HepG2 (cell line): ENCODE results near the gene TAF13. TPM values are rescaled to one million over a fixed set of nuclear protein-coding genes. Genes with fewer than 3 reads are reported as not detected.

Experiments used
- CHD2 ChIP-seq: IDR thresholded peaks from 2 replicates; pipeline ENCODE4 v1.6.1; 2011; ENCODE audit warnings: low read depth, low read length, improper control_type of control experiment
- EED ChIP-seq: sonication (generic); formaldehyde crosslinking; IDR thresholded peaks from 2 replicates; pipeline ENCODE4 v1.5.0; 2020; ENCODE audit warnings: mild to moderate bottlenecking, missing genetic modification reagents
- ETV5 ChIP-seq: IDR thresholded peaks from 2 replicates; pipeline ENCODE4 v1.6.1; 2018; ENCODE audit warnings: missing biosample characterization, missing genetic modification reagents, inconsistent platforms, borderline replicate concordance
- FOSL1 ChIP-seq: sonication (generic); formaldehyde crosslinking; IDR thresholded peaks from 2 replicates; pipeline ENCODE4 v1.9.0; 2021; ENCODE audit warnings: missing genetic modification reagents, borderline replicate concordance
- GZF1 ChIP-seq: sonication (generic); formaldehyde crosslinking; IDR thresholded peaks from 2 replicates; pipeline ENCODE4 v1.5.1; 2020; ENCODE audit warnings: mild to moderate bottlenecking, missing genetic modification reagents
- JUND ChIP-seq: sonication (generic); formaldehyde crosslinking; IDR thresholded peaks from 2 replicates; pipeline ENCODE4 v1.8.0; 2022; ENCODE audit warnings: mild to moderate bottlenecking, missing genetic modification reagents
- RFX1 ChIP-seq: fragments of 450-650 bp; IDR thresholded peaks from 2 replicates; pipeline ENCODE4 v1.6.1; 2017
- RNF2 ChIP-seq: fragments of 450-650 bp; conservative IDR thresholded peaks from 2 replicates; pipeline ENCODE4 v1.6.1; 2016; ENCODE audit warnings: low read depth
- SALL1 ChIP-seq: sonication (generic); formaldehyde crosslinking; IDR thresholded peaks from 2 replicates; pipeline ENCODE4 v1.8.0; 2022; ENCODE audit warnings: mild to moderate bottlenecking, missing genetic modification reagents
- SIN3B ChIP-seq: fragments of 150-350 bp; IDR thresholded peaks from 2 replicates; pipeline ENCODE4 v1.6.1; 2014; ENCODE audit warnings: low read length
- SNAPC2 ChIP-seq: sonication (generic); formaldehyde crosslinking; IDR thresholded peaks from 2 replicates; pipeline ENCODE4 v1.8.1; 2022; ENCODE audit warnings: mild to moderate bottlenecking, missing genetic modification reagents
- ZNF431 ChIP-seq: sonication (generic); formaldehyde crosslinking; IDR thresholded peaks from 2 replicates; pipeline ENCODE4 v1.9.0; 2022; ENCODE audit warnings: missing genetic modification reagents, low read depth, mild to moderate bottlenecking, borderline replicate concordance
- ZNF546 ChIP-seq: sonication (generic); formaldehyde crosslinking; conservative IDR thresholded peaks from 2 replicates; pipeline ENCODE4 v1.8.1; 2023; ENCODE audit warnings: mild to moderate bottlenecking, missing genetic modification reagents
- ZNF850 ChIP-seq: sonication (generic); formaldehyde crosslinking; conservative IDR thresholded peaks from 2 replicates; pipeline ENCODE4 v1.9.0; 2021; ENCODE audit warnings: mild to moderate bottlenecking, missing genetic modification reagents
- ZSCAN9 ChIP-seq: IDR thresholded peaks from 2 replicates; pipeline ENCODE4 v1.6.1; 2016; ENCODE audit warnings: borderline replicate concordance
- polyA plus RNA-seq, 8 experiments: library from polyadenylated mRNA; depleted of rRNA in 3 of 8; stranded (reverse) in 7 of 8; unstranded in 1 of 8; fragments of >200 nt; fragmentation: Illumina TruSeq in 4 of 8; extraction: Trizol in 4 of 8; gene quantifications; 2 replicates each; pipeline versions ENCODE4 v1.2.1 to v1.2.3, GENCODE V29; 2011 to 2016; ENCODE audit warnings: low read depth in 4 of 8, missing spikeins in 1 of 8, mixed read lengths in 1 of 8; ENCODE audit not compliant: insufficient read depth in 1 of 8
- total RNA-seq, 5 experiments: library from RNA; depleted of rRNA; stranded (reverse); fragments of >200 nt; fragmentation: Illumina TruSeq; extraction: Trizol; gene quantifications; 2 replicates each; pipeline ENCODE4 v1.2.3, GENCODE V29; 2016; ENCODE audit warnings: low read depth in 1 of 5
- TF ChIP-seq, protein P1 (sequence below): sonication (generic); formaldehyde crosslinking; IDR thresholded peaks from 2 replicates; pipeline ENCODE4 v1.4.0; 2020; ENCODE audit warnings: missing genetic modification reagents, mild to moderate bottlenecking, borderline replicate concordance
- TF ChIP-seq, protein P2 (sequence below): sonication (generic); formaldehyde crosslinking; IDR thresholded peaks from 2 replicates; pipeline ENCODE4 v1.8.1; 2023; ENCODE audit warnings: mild to moderate bottlenecking, inconsistent platforms, moderate library complexity, missing genetic modification reagents, borderline replicate concordance
- TF ChIP-seq, protein P3 (sequence below): sonication (generic); formaldehyde crosslinking; conservative IDR thresholded peaks from 2 replicates; pipeline ENCODE4 v1.4.0; 2020; ENCODE audit warnings: mild to moderate bottlenecking, missing genetic modification reagents, moderate library complexity
- TF ChIP-seq, protein P4 (sequence below): sonication (generic); formaldehyde crosslinking; IDR thresholded peaks from 2 replicates; pipeline ENCODE4 v1.9.0; 2022; ENCODE audit warnings: low read depth, missing genetic modification reagents

The TAF13 gene
- total and polyA plus RNA-seq, 2 of the 13 experiments (the other 11 are each of a cell fraction or from before 2014, with no cell fraction given): 11.5 to 36.3 TPM

DNA sequence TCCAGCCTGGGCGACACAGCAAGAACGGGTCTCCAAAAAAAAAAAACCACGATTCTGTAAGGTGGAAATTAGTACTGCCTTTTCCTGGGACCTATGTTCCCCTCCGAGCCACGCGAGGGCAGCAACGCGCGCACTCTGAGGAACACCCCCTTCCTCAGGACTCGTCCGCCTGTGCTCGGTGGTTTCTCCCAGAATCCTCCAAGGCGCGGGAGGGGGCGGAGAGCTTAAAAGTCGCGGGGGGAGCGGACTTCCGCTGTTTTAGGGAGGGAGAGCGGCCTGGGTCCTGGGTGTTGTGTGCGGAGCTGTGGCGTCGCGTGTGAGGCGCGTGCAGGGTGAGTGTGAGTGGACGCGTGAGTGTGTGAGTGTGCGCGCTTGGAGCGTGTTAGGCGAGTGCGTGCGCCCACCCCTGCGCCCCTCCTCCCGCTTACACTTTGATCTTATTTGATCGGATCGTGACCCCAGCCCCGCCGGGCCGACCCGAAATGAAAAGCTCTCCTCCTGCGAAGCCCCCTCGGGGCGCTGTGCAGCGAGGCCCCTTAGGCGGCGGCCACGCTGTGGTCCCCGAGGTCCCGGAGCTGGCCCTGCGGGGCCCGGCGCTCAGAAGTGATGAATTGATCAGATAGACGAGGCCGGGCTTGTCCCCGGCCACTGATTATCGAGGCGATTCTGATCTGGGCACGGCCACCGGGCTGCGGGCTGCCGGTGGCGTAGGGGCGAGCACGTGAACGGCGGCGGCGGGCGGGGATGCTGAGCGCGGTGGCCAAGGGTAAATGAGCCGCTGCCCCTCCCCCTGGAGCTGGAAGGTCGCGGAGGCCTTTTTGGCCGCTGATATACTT is 24.4 kb upstream of the TAF13 start (continued):
- peak; percentile 86 for TF ChIP-seq ZSCAN9 (CRISPR knock-in tag)
- TF ChIP-seq RFX1: no peak
- TF ChIP-seq RNF2: peak; percentile 94; the same call in 1 of the 2 replicates
- TF ChIP-seq GZF1 (CRISPR knock-in tag): no peak
- peak; percentile 94 for TF ChIP-seq ETV5 (CRISPR knock-in tag)
- peak; percentile 44; the same call in 1 of the 2 replicates for TF ChIP-seq SNAPC2
- TF ChIP-seq ZNF431 (CRISPR knock-in tag): no peak; the same call in 1 of the 2 replicates
- TF ChIP-seq SIN3B: peak; percentile 44; the same call in 1 of the 2 replicates
- TF ChIP-seq, protein P1, sequence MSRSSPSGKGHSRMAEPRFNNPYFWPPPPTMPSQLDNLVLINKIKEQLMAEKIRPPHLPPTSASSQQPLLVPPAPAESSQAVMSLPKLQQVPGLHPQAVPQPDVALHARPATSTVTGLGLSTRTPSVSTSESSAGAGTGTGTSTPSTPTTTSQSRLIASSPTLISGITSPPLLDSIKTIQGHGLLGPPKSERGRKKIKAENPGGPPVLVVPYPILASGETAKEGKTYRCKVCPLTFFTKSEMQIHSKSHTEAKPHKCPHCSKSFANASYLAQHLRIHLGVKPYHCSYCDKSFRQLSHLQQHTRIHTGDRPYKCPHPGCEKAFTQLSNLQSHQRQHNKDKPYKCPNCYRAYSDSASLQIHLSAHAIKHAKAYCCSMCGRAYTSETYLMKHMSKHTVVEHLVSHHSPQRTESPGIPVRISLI (CRISPR knock-in tag): peak; percentile 98
- TF ChIP-seq, protein P2, sequence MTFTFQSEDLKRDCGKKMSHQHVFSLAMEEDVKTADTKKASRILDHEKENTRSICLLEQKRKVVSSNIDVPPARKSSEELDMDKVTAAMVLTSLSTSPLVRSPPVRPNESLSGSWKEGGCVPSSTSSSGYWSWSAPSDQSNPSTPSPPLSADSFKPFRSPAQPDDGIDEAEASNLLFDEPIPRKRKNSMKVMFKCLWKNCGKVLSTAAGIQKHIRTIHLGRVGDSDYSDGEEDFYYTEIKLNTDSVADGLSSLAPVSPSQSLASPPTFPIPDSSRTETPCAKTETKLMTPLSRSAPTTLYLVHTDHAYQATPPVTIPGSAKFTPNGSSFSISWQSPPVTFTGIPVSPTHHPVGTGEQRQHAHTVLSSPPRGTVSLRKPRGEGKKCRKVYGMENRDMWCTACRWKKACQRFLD (CRISPR knock-in tag): no peak; the same call in 1 of the 2 replicates
- TF ChIP-seq SALL1 (CRISPR knock-in tag): peak; percentile 96
- TF ChIP-seq EED (CRISPR knock-in tag): peak; percentile 84
- no peak for TF ChIP-seq FOSL1 (CRISPR knock-in tag)
- TF ChIP-seq CHD2: peak; percentile 60
- 0 out of 2 replicates have a peak, but pooled peaks have one; percentile 16 for TF ChIP-seq JUND
- TF ChIP-seq, protein P3, sequence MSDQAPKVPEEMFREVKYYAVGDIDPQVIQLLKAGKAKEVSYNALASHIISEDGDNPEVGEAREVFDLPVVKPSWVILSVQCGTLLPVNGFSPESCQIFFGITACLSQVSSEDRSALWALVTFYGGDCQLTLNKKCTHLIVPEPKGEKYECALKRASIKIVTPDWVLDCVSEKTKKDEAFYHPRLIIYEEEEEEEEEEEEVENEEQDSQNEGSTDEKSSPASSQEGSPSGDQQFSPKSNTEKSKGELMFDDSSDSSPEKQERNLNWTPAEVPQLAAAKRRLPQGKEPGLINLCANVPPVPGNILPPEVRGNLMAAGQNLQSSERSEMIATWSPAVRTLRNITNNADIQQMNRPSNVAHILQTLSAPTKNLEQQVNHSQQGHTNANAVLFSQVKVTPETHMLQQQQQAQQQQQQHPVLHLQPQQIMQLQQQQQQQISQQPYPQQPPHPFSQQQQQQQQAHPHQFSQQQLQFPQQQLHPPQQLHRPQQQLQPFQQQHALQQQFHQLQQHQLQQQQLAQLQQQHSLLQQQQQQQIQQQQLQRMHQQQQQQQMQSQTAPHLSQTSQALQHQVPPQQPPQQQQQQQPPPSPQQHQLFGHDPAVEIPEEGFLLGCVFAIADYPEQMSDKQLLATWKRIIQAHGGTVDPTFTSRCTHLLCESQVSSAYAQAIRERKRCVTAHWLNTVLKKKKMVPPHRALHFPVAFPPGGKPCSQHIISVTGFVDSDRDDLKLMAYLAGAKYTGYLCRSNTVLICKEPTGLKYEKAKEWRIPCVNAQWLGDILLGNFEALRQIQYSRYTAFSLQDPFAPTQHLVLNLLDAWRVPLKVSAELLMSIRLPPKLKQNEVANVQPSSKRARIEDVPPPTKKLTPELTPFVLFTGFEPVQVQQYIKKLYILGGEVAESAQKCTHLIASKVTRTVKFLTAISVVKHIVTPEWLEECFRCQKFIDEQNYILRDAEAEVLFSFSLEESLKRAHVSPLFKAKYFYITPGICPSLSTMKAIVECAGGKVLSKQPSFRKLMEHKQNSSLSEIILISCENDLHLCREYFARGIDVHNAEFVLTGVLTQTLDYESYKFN (CRISPR knock-in tag): peak; percentile 73
- TF ChIP-seq ZNF546 (CRISPR knock-in tag): peak; percentile 81; the same call in 1 of the 2 replicates
- no peak for TF ChIP-seq ZNF850 (CRISPR knock-in tag)
- TF ChIP-seq, protein P4, sequence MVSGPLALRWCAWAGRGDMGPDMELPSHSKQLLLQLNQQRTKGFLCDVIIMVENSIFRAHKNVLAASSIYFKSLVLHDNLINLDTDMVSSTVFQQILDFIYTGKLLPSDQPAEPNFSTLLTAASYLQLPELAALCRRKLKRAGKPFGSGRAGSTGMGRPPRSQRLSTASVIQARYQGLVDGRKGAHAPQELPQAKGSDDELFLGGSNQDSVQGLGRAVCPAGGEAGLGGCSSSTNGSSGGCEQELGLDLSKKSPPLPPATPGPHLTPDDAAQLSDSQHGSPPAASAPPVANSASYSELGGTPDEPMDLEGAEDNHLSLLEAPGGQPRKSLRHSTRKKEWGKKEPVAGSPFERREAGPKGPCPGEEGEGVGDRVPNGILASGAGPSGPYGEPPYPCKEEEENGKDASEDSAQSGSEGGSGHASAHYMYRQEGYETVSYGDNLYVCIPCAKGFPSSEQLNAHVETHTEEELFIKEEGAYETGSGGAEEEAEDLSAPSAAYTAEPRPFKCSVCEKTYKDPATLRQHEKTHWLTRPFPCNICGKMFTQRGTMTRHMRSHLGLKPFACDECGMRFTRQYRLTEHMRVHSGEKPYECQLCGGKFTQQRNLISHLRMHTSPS (CRISPR knock-in tag): 0 out of 2 replicates have a peak, but pooled peaks have one; percentile 33
